GM12892 (cell line): Measurements from ENCODE around the gene PIP5KL1.

Source experiments
- POLR2A ChIP-seq: IDR thresholded peaks from 2 replicates; pipeline ENCODE4 v1.6.1; 2011; ENCODE audit warnings: low read depth, low read length, control low read depth
- POLR2AphosphoS5 ChIP-seq: IDR thresholded peaks from 2 replicates; pipeline ENCODE4 v1.6.1; 2011; ENCODE audit warnings: low read depth, low read length, control low read depth
- TAF1 ChIP-seq: IDR thresholded peaks from 2 replicates; pipeline ENCODE4 v1.6.1; 2011; ENCODE audit warnings: low read depth, mild to moderate bottlenecking, control low read depth, low read length, borderline replicate concordance

DNA sequence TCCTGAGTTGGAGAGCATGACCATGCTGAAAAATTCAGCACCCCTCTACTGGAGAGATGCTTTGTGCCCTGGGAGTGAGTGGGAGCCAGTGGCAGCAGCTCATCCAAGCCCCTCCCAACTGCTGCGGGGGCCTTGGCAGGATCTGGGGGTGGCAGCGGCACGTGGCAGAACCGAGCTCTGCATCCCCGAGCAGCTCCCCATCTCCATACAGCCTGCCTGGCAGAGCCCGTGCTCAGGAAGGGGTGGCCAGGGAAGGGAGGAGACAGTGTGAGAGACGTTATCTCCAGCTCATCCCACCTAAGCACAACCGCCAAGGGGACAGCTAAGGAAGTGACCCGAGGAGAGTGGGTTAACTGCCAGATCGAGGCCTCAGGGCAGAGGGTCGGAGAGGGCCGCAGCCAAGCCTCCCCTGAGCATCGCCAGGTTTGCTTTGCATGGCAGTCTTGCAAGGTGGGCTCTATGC, 24.3 kb upstream of the PIP5KL1 start:
- TF ChIP-seq POLR2AphosphoS5 (no peak), TAF1 (no peak), POLR2A (no peak)
